ENCODE data around the gene BLOC1S5. TPM values are rescaled to one million over a fixed set of nuclear protein-coding genes. Genes with fewer than 3 reads are reported as not detected.

BLOC1S5 gene
- total and polyA plus RNA-seq, 2 of the 8 experiments (the other 6 are each of a cell fraction or from before 2014, with no cell fraction given): 3.4 to 17.2 TPM

DNA sequence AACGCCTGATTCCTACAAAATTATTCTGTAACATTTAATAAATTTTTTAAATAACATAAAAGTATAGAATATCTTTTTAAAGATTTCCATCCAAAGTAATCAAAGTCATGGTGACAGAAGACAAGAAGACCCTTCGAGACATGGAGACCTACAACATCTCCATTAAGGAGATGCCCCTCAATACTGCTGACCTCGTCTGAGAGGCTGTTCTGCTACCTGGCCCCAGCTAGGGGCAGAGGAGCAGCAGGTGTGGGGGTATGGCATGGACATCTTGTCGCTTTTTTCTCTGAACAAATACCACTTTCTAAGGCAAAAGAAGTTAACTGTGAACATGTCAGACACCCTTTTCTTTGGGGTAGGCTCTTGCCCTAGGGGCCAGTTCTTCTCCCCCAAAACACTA, 44.1 kb downstream of the BLOC1S5 start:
- no peak for FAIRE-seq
- no peak overlapping the region for H3K27ac ChIP-seq (ENCODE audit: low read depth, low read length)
- H3K4ac ChIP-seq (replicated peaks; ENCODE audit: insufficient read length, low read depth, low read length): no peak overlapping the region
- no peak overlapping the region for H2AK5ac ChIP-seq (ENCODE audit: low read depth, low read length)
- peaks cover 0 to 8% (median 6%) of the 10 kb centered on the region in 4 experiments; a peak in 4 of 7 replicates for H3K4me1 ChIP-seq (replicated peaks in 1 of 4; ENCODE audit: control insufficient read depth in 3 of 4, insufficient read depth in 4 of 4, low read length in 3 of 4)
- no peak overlapping the region for H4K5ac ChIP-seq (ENCODE audit: insufficient read length, low read depth, low read length)
- DNase-seq (ENCODE audit: low read depth in 1 of 2, low spot score in 2 of 2): no peak
- H3K27me3 ChIP-seq (replicated peaks in 1 of 4; ENCODE audit: control insufficient read depth in 3 of 4, extremely low read depth in 1 of 4, insufficient read depth in 3 of 4, low read length in 3 of 4): no peaks in the 10 kb centered on the region
- no peak overlapping the region for H2AFZ ChIP-seq (ENCODE audit: low read length)
- no peak overlapping the region for H2BK120ac ChIP-seq (replicated peaks; ENCODE audit: low read depth, low read length)
- no peak overlapping the region for H3K4me3 ChIP-seq (ENCODE audit: extremely low read depth in 1 of 4, insufficient read depth in 2 of 4, low read depth in 3 of 4, low read length in 4 of 4)
- ChIA-PET POLR2A (ENCODE audit: partially characterized antibody) (interaction anchor here (0.6 kb wide), 1 partner anchor 28 kb away, joined by 3 read pairs; no protein-coding TSS in a partner anchor), CTCF (ENCODE audit: partially characterized antibody) (interaction anchor here (1.0 to 1.2 kb wide), 2 partner anchors 10 to 301 kb away, joined by 3 read pairs; no protein-coding TSS in a partner anchor)
- no peaks in the 10 kb centered on the region for H3K9me3 ChIP-seq (ENCODE audit: insufficient read depth in 2 of 2, low read depth in 1 of 2, low read length in 1 of 2)
- no peak overlapping the region for H2BK20ac ChIP-seq (ENCODE audit: low read length)
- no peak overlapping the region for H4K91ac ChIP-seq (replicated peaks; ENCODE audit: insufficient read length, low read length)
- no peaks in the 10 kb centered on the region for H3K23me2 ChIP-seq (ENCODE audit: low read depth, low read length)
- no peaks in the 10 kb centered on the region for H3K79me1 ChIP-seq (ENCODE audit: low read depth, low read length)
- no peak overlapping the region for H2BK12ac ChIP-seq (ENCODE audit: low read depth, low read length)
- no peak overlapping the region for H3K18ac ChIP-seq (ENCODE audit: extremely low read depth, low read length)
- H4K8ac ChIP-seq (ENCODE audit: extremely low read depth, insufficient read depth, low read length): no peak overlapping the region
- no peak overlapping the region for H3K56ac ChIP-seq (replicated peaks; ENCODE audit: insufficient read length, low read depth, low read length)
- WGBS, 2 experiments (ENCODE audit: extremely low coverage in 1 of 2, insufficient coverage in 1 of 2, insufficient read length in 1 of 2, insufficient replicate concordance in 2 of 2, low coverage in 1 of 2, low lambda C conversion rate in 2 of 2, missing lambda C conversion rate in 1 of 2): 74% methylated on average over 4 of the region's 4 CpGs; no CpG with 5 or more reads in 1 of the 2 experiments
- H3K79me2 ChIP-seq (ENCODE audit: control insufficient read depth in 1 of 2, insufficient read depth in 2 of 2, low read length in 2 of 2): no peaks in the 10 kb centered on the region
- no peak overlapping the region for H3K9ac ChIP-seq (replicated peaks in 1 of 4; ENCODE audit: extremely low read depth in 1 of 4, low read depth in 3 of 4, low read length in 3 of 4)
- no peak overlapping the region for H2BK15ac ChIP-seq (ENCODE audit: low read length)
- no peaks in the 10 kb centered on the region; a peak in 1 of 8 replicates for H3K36me3 ChIP-seq (ENCODE audit: control insufficient read depth in 2 of 4, insufficient read depth in 4 of 4, low read length in 3 of 4)
- no peak overlapping the region for H3K23ac ChIP-seq (ENCODE audit: insufficient read length)
- H3K14ac ChIP-seq (ENCODE audit: insufficient read length): no peak overlapping the region
- H3K4me2 ChIP-seq (ENCODE audit: insufficient read depth in 1 of 2, low read depth in 2 of 2, low read length in 2 of 2): no peak overlapping the region
- H2BK5ac ChIP-seq (ENCODE audit: low read depth, low read length): no peak overlapping the region
- peaks cover 0 to 2% of the 10 kb centered on the region in 2 experiments for H4K20me1 ChIP-seq (replicated peaks in 1 of 2; ENCODE audit: control insufficient read depth in 1 of 2, insufficient read depth in 2 of 2, low read length in 2 of 2)
